ENCODE data around the gene PASK. TPM values are rescaled to one million over a fixed set of nuclear protein-coding genes. Genes with fewer than 3 reads are reported as not detected.
"Not testable (repeated sequence)": the region's sequence is repeated elsewhere in the genome, so short reads cannot be mapped to it uniquely, and the experiment has no call there.

PASK gene
- total RNA-seq, 1 donor, result 21.9 TPM

GRCh38 chr2:241094172-241094571, 55.1 kb downstream of the PASK start:
- DNase-seq (ENCODE audit: low read depth), result no peak
- H3K4me3 ChIP-seq (ENCODE audit: low read depth, low read length), result no peak overlapping the region
- no peak for TF ChIP-seq CTCF (IDR thresholded peaks at IDR 0.05; ENCODE audit: insufficient read depth, low read length)

GRCh38 chr2:241093133-241093781, 56.0 kb downstream of the PASK start:
- not testable (repeated sequence) for H3K4me3 ChIP-seq (ENCODE audit: low read depth, low read length); DNase-seq (ENCODE audit: low read depth)

GRCh38 chr2:241092677-241093076, 56.6 kb downstream of the PASK start:
- no peak for TF ChIP-seq CTCF (IDR thresholded peaks at IDR 0.05; ENCODE audit: insufficient read depth, low read length)
- H3K4me3 ChIP-seq (ENCODE audit: low read depth, low read length), result no peak overlapping the region
- no peak for DNase-seq (ENCODE audit: low read depth)

GRCh38 chr2:241091734-241092445, 57.4 kb downstream of the PASK start:
- no peak for DNase-seq (ENCODE audit: low read depth)
- H3K4me3 ChIP-seq (ENCODE audit: low read depth, low read length), result no peak overlapping the region
- no peak for TF ChIP-seq CTCF (IDR thresholded peaks at IDR 0.05; ENCODE audit: insufficient read depth, low read length)

- TF ChIP-seq CTCF (IDR thresholded peaks at IDR 0.05; ENCODE audit: insufficient read depth, low read length), result no peak
- no peak for DNase-seq (ENCODE audit: low read depth)
- H3K4me3 ChIP-seq (ENCODE audit: low read depth, low read length), result no peak overlapping the region
Measured at GRCh38 chr2:241091201-241091600, 58.1 kb downstream of the PASK start.

GRCh38 chr2:241088791-241089732, 60.2 kb downstream of the PASK start:
- DNase-seq (ENCODE audit: low read depth), result no peak
- TF ChIP-seq CTCF (IDR thresholded peaks at IDR 0.05; ENCODE audit: insufficient read depth, low read length), result no peak

GRCh38 chr2:241088376-241088775, 60.9 kb downstream of the PASK start:
- TF ChIP-seq CTCF (IDR thresholded peaks at IDR 0.05; ENCODE audit: insufficient read depth, low read length), result no peak
- H3K4me3 ChIP-seq (ENCODE audit: low read depth, low read length), result no peak overlapping the region
- no peak for DNase-seq (ENCODE audit: low read depth)

More at GRCh38 chr2:241088791-241089732, 60.2 kb downstream of the PASK start:
- no peak overlapping the region for H3K4me3 ChIP-seq (ENCODE audit: low read depth, low read length)
